ENCODE results near the gene ARX.

- TF ChIP-seq, protein P1, sequence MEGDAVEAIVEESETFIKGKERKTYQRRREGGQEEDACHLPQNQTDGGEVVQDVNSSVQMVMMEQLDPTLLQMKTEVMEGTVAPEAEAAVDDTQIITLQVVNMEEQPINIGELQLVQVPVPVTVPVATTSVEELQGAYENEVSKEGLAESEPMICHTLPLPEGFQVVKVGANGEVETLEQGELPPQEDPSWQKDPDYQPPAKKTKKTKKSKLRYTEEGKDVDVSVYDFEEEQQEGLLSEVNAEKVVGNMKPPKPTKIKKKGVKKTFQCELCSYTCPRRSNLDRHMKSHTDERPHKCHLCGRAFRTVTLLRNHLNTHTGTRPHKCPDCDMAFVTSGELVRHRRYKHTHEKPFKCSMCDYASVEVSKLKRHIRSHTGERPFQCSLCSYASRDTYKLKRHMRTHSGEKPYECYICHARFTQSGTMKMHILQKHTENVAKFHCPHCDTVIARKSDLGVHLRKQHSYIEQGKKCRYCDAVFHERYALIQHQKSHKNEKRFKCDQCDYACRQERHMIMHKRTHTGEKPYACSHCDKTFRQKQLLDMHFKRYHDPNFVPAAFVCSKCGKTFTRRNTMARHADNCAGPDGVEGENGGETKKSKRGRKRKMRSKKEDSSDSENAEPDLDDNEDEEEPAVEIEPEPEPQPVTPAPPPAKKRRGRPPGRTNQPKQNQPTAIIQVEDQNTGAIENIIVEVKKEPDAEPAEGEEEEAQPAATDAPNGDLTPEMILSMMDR (IDR thresholded peaks at IDR 0.05; ENCODE audit: insufficient read depth, low read depth, low read length) = no peak
- TF ChIP-seq EZH2 (IDR thresholded peaks at IDR 0.05; ENCODE audit: insufficient read depth, low read length) = no peak
Measured at GRCh38 chrX:24965372-24965771, 50.4 kb downstream of the ARX start.
